Body of pancreas (tissue), 4 donors: Measurements from ENCODE around the gene CLDN12.

ENCODE experiments used
- POLR2A ChIP-seq, 3 donors: fragments of 450-650 bp; IDR thresholded peaks; one replicate each; pipeline ENCODE4 v1.6.1; 2016; ENCODE audit warnings: antibody characterized with exemption in 3 of 3, mild to moderate bottlenecking in 2 of 3
- TF ChIP-seq, protein P1 (sequence below), 7 experiments: fragments of 450-650 bp in 4 of 7; fragments of 200-600 bp in 3 of 7; sonication (generic) in 3 of 7; IDR thresholded peaks; one replicate each; pipeline ENCODE4 v1.5.1; 2016 to 2019; ENCODE audit warnings: antibody characterized with exemption in 7 of 7

DNA sequence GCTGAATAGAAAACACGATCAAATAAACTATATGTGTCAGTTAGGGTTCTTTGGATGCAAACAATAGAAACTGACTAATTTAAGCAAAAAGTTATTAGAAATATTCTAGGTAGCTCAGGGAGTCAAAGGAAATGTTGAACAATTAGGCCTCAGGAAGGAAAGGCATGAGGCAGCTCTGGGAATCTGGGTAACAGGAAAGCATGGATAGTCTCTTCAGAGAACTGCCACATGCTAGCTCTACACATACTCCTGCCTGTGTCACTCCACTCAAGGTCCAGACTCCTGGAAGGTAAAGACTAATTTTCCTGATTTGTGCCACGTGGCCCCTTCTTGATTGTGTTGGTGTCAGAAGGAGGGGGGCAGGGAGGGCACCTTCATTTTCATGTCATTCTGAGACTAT is 42.4 kb downstream of the CLDN12 start:
- TF ChIP-seq POLR2A (IDR thresholded peaks at IDR 0.05) = no peak
- TF ChIP-seq, protein P1, sequence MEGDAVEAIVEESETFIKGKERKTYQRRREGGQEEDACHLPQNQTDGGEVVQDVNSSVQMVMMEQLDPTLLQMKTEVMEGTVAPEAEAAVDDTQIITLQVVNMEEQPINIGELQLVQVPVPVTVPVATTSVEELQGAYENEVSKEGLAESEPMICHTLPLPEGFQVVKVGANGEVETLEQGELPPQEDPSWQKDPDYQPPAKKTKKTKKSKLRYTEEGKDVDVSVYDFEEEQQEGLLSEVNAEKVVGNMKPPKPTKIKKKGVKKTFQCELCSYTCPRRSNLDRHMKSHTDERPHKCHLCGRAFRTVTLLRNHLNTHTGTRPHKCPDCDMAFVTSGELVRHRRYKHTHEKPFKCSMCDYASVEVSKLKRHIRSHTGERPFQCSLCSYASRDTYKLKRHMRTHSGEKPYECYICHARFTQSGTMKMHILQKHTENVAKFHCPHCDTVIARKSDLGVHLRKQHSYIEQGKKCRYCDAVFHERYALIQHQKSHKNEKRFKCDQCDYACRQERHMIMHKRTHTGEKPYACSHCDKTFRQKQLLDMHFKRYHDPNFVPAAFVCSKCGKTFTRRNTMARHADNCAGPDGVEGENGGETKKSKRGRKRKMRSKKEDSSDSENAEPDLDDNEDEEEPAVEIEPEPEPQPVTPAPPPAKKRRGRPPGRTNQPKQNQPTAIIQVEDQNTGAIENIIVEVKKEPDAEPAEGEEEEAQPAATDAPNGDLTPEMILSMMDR (IDR thresholded peaks at IDR 0.05) = no peak
